Neuron (in vitro differentiated cells): ENCODE data around the gene TTC24.
"Not testable (repeated sequence)": the region's sequence is repeated elsewhere in the genome, so short reads cannot be mapped to it uniquely, and the experiment has no call there.

Experiments
- H2AFZ ChIP-seq: one replicate; pipeline ENCODE4 v1.6.1; 2013; ENCODE audit warnings: low read depth, mild to moderate bottlenecking, inconsistent platforms, low read length, moderate library complexity
- H3K27me3 ChIP-seq: one replicate; pipeline ENCODE4 v1.6.1; 2013; ENCODE audit warnings: low read length; ENCODE audit not compliant: insufficient read depth
- H3K36me3 ChIP-seq: one replicate; pipeline ENCODE4 v1.6.1; 2013; ENCODE audit warnings: low read length; ENCODE audit not compliant: insufficient read depth
- H3K4me1 ChIP-seq: one replicate; pipeline ENCODE4 v1.6.1; 2013; ENCODE audit warnings: low read length; ENCODE audit not compliant: insufficient read depth
- H3K4me3 ChIP-seq: 2 replicates; pipeline ENCODE4 v1.5.1; 2013; ENCODE audit warnings: mild to moderate bottlenecking, low read length, moderate library complexity
- H3K9me3 ChIP-seq: one replicate; pipeline ENCODE4 v1.6.1; 2013; ENCODE audit warnings: low read length

TTC24 gene

DNA sequence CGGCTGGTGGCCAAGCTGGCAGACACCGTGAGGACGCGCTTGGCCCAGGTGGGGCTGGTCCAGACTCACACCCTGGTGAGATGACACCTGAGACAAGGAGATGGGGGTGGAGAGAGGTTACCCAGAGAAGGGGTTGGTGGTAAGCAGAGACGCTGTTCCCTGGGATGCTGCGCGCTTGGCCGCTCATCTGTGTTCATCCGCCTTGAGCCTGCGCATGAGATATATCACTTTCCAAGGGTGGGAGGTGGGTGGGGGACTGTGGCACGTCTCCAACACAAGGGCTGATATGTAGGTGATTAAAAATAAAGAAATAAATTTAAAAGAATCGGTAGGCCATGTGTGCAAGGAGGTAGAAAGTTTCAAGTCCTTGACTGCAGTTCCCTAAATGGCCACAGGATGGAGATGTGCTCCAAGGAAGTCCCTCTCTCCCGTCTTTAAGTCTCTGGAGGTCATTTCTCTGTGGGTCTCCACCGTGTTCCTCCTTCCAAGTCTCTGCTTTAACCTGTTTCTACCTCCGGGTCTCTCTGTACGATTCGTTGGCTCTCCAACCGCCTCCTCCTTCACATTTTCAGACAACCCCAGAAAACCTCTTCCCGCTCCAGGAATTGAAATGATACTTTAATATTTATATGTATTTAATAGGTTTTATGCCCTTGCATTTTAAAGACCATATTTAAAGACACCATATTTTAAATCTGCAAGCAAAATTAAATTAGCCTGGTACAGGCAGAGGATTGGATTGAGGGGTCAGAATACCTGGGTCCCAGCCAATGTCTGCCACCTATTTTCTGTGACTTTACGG is 4.5 kb downstream of the TTC24 start:
- Histone ChIP-seq H3K27me3 (peaks cover 40% of the 10 kb centered on the region), H2AFZ (no peak overlapping the region), H3K4me3 (no peak overlapping the region), H3K36me3 (no peaks in the 10 kb centered on the region), H3K4me1 (no peaks in the 10 kb centered on the region), H3K9me3 (no peaks in the 10 kb centered on the region)

GRCh38 chr1:156584813-156585212 is 5.3 kb downstream of the TTC24 start:
- Histone ChIP-seq H3K4me3 (no peak overlapping the region), H2AFZ (no peak overlapping the region), H3K9me3 (no peaks in the 10 kb centered on the region), H3K4me1 (no peaks in the 10 kb centered on the region), H3K27me3 (peaks cover 40% of the 10 kb centered on the region), H3K36me3 (no peaks in the 10 kb centered on the region)

GRCh38 chr1:156586323-156586722 is 6.8 kb downstream of the TTC24 start:
- Histone ChIP-seq H2AFZ (no peak overlapping the region), H3K36me3 (no peaks in the 10 kb centered on the region), H3K4me1 (peaks cover 7% of the 10 kb centered on the region), H3K9me3 (no peaks in the 10 kb centered on the region), H3K4me3 (no peak overlapping the region), H3K27me3 (peaks cover 36% of the 10 kb centered on the region)

GRCh38 chr1:156586892-156587477 is 7.5 kb downstream of the TTC24 start:
- H2AFZ ChIP-seq, result no peak overlapping the region
- H3K36me3 ChIP-seq, result no peaks in the 10 kb centered on the region
- H3K27me3 ChIP-seq, result peaks cover 29% of the 10 kb centered on the region
- H3K9me3 ChIP-seq, result no peaks in the 10 kb centered on the region
- H3K4me1 ChIP-seq, result peaks cover 8% of the 10 kb centered on the region
- H3K4me3 ChIP-seq, result no peak overlapping the region

GRCh38 chr1:156587927-156588326 is 8.4 kb downstream of the TTC24 start:
- H3K36me3 ChIP-seq, H2AFZ ChIP-seq, H3K4me3 ChIP-seq, H3K9me3 ChIP-seq: not testable (repeated sequence)
- peaks cover 16% of the 10 kb centered on the region for H3K4me1 ChIP-seq
- peaks cover 24% of the 10 kb centered on the region for H3K27me3 ChIP-seq

DNA sequence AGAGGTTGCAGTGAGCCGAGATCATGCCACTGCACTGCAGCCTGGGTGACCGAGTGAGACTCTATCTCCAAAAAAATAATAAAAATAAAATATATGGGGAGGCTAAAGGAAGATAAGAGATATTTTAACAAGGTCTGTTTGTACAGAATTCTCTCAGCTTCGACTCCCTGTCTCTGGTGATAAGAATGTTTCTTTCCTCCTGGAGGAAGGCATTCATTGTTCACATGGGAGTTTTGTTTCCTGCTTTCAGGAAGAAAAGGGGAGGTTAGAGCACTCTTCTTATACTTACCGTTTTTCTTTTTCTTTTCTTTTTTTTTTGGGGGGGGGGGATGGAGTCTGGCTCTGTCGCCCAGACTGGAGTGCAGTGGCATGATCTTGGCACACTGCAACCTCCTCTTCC is 10.0 kb downstream of the TTC24 start:
- H3K4me1 ChIP-seq, result peaks cover 29% of the 10 kb centered on the region
- H3K4me3 ChIP-seq, result no peak overlapping the region
- H2AFZ ChIP-seq, result no peak overlapping the region
- H3K36me3 ChIP-seq, result peaks cover 3% of the 10 kb centered on the region
- H3K9me3 ChIP-seq, result no peaks in the 10 kb centered on the region
- H3K27me3 ChIP-seq, result peaks cover 24% of the 10 kb centered on the region

GRCh38 chr1:156590326-156591180 is 11.0 kb downstream of the TTC24 start:
- no peaks in the 10 kb centered on the region for H3K9me3 ChIP-seq
- peak overlapping the region; percentile 68 for H3K4me3 ChIP-seq
- peaks cover 17% of the 10 kb centered on the region for H3K27me3 ChIP-seq
- H3K36me3 ChIP-seq, result peaks cover 11% of the 10 kb centered on the region
- peak overlapping the region; percentile 24 for H2AFZ ChIP-seq
- peaks cover 39% of the 10 kb centered on the region for H3K4me1 ChIP-seq

- Histone ChIP-seq H3K4me1 (peaks cover 39% of the 10 kb centered on the region), H2AFZ (peak overlapping the region; percentile 24), H3K36me3 (peaks cover 17% of the 10 kb centered on the region), H3K4me3 (peak overlapping the region; percentile 68), H3K9me3 (no peaks in the 10 kb centered on the region), H3K27me3 (peaks cover 12% of the 10 kb centered on the region)
These were observed 11.6 kb downstream of the TTC24 start for GRCh38 chr1:156591181-156591431.

- Histone ChIP-seq H3K4me3 (peak within 1 kb of the TSS; percentile 68), H3K36me3 (peaks cover 22% of the 10 kb centered on the region), H2AFZ (peak within 1 kb of the TSS; percentile 24), H3K4me1 (peaks cover 39% of the 10 kb centered on the region), H3K9me3 (no peaks in the 10 kb centered on the region), H3K27me3 (peaks cover 7% of the 10 kb centered on the region)
These were observed 12.1 kb downstream of the TTC24 start, which contains the start of gene NAXE for GRCh38 chr1:156591432-156592157. NAXE (plus strand) TSS chr1:156591776; CDS start chr1:156591805, 29 bp downstream.

- Histone ChIP-seq H2AFZ (peak overlapping the region; percentile 24), H3K36me3 (peaks cover 27% of the 10 kb centered on the region), H3K4me3 (peak overlapping the region; percentile 68), H3K4me1 (peaks cover 39% of the 10 kb centered on the region), H3K27me3 (peaks cover under 1% of the 10 kb centered on the region), H3K9me3 (no peaks in the 10 kb centered on the region)
These were observed 12.8 kb downstream of the TTC24 start for GRCh38 chr1:156592158-156592909.

GRCh38 chr1:156592910-156593660 is 13.6 kb downstream of the TTC24 start:
- H3K27me3 ChIP-seq, result no peaks in the 10 kb centered on the region
- peaks cover 35% of the 10 kb centered on the region for H3K36me3 ChIP-seq
- H2AFZ ChIP-seq, result no peak overlapping the region

DNA sequence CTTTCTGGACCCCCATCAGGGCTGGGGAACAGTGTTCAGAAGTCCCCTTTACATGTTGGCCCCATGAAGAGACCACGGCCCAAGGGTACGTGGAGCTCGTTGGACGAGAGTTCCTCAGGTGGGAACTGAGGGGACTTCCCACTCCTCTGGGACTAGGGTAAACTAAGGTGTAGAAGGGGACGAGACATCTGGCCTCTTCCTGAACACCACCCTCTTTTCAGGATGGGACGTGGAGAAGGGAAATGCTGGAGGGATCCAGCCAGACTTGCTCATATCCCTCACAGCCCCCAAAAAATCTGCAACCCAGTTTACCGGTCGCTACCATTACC is 14.1 kb downstream of the TTC24 start:
- H3K36me3 ChIP-seq, result peaks cover 38% of the 10 kb centered on the region
- no peak overlapping the region for H2AFZ ChIP-seq
- no peak overlapping the region for H3K4me3 ChIP-seq
- no peaks in the 10 kb centered on the region for H3K27me3 ChIP-seq
- H3K4me1 ChIP-seq, result peaks cover 39% of the 10 kb centered on the region
- H3K9me3 ChIP-seq, result no peaks in the 10 kb centered on the region

More at GRCh38 chr1:156592910-156593660, 13.6 kb downstream of the TTC24 start:
- Histone ChIP-seq H3K4me3 (no peak overlapping the region), H3K9me3 (no peaks in the 10 kb centered on the region), H3K4me1 (peaks cover 39% of the 10 kb centered on the region)
